Esophagus muscularis mucosa (tissue), 4 donors: ENCODE data around the gene FGF13. TPM values are rescaled to one million over a fixed set of nuclear protein-coding genes. Genes with fewer than 3 reads are reported as not detected.
A peak's percentile ranks its signal among the peaks of the same experiment; 100 is the strongest.

ENCODE experiments used
- DNase-seq: peaks from one replicate; pipeline ENCODE4 v3.0.0-alpha.2; 2017; ENCODE audit errors: extremely low spot score
- H3K27ac ChIP-seq, 4 donors: fragments of 200-600 bp; sonication (generic); replicated peaks in 1 of 4; 1 replicate in 3 of 4; 2 replicates in 1 of 4; pipeline ENCODE4 v1.5.1; 2016 to 2019; ENCODE audit warnings: mild to moderate bottlenecking in 1 of 4
- H3K27me3 ChIP-seq, 4 donors: fragments of 200-600 bp; sonication (generic); one replicate each; pipeline versions ENCODE4 v1.5.1 to v1.6.0; 2016 to 2019
- H3K36me3 ChIP-seq, 4 donors: fragments of 200-600 bp; sonication (generic); one replicate each; pipeline ENCODE4 v1.5.1; 2016 to 2019
- H3K4me1 ChIP-seq, 4 donors: fragments of 200-600 bp; sonication (generic); one replicate each; pipeline ENCODE4 v1.5.1; 2016 to 2019
- H3K4me3 ChIP-seq, 4 donors: fragments of 200-600 bp; sonication (generic); 1 replicate in 2 of 4; 2 replicates in 2 of 4; pipeline ENCODE4 v1.5.1; 2016 to 2019; ENCODE audit warnings: mild to moderate bottlenecking in 4 of 4, moderate library complexity in 1 of 4
- H3K9me3 ChIP-seq, 4 donors: fragments of 200-600 bp; sonication (generic); 1 replicate in 3 of 4; 2 replicates in 1 of 4; pipeline ENCODE4 v1.5.1; 2016 to 2019
- EP300 ChIP-seq: sonication (generic); formaldehyde crosslinking; IDR thresholded peaks from one replicate; pipeline ENCODE4 v1.6.1; 2017; ENCODE audit warnings: antibody characterized with exemption
- POLR2A ChIP-seq: fragments of 450-650 bp; IDR thresholded peaks from one replicate; pipeline ENCODE4 v1.6.1; 2017; ENCODE audit warnings: antibody characterized with exemption, moderate library complexity, mild to moderate bottlenecking, low read depth
- POLR2AphosphoS5 ChIP-seq, 2 donors: sonication (generic); formaldehyde crosslinking; IDR thresholded peaks; one replicate each; pipeline ENCODE4 v1.6.1; 2017; ENCODE audit warnings: antibody characterized with exemption in 2 of 2
- WGBS: methylation state at CpG from one replicate; pipeline ENCODE4 v1.1.5; 2018; 5-methylcytosine and 5-hydroxymethylcytosine counted together
- intact Hi-C: fragments of 100-400 bp; cut with DNase I; formaldehyde crosslinking; loops from one replicate; pipeline ENCODE4 v1.15.1; 2023
- total RNA-seq, 4 donors: library from RNA; depleted of rRNA; stranded (reverse); fragments of >200 nt; gene quantifications; one replicate each; pipeline versions ENCODE4 v1.1.0 to v1.2.1, GENCODE V29; 2016
- TF ChIP-seq, protein P1 (sequence below), 3 experiments: fragments of 200-600 bp in 2 of 3; fragments of 450-650 bp in 1 of 3; sonication (generic) in 2 of 3; IDR thresholded peaks; one replicate each; pipeline ENCODE4 v1.5.1; 2017 to 2019; ENCODE audit warnings: antibody characterized with exemption in 3 of 3, mild to moderate bottlenecking in 2 of 3, moderate library complexity in 1 of 3

FGF13 gene
- total RNA-seq, 4 donors from 2014 or later: 8.3 to 14.4 (median 11.3) TPM

DNA sequence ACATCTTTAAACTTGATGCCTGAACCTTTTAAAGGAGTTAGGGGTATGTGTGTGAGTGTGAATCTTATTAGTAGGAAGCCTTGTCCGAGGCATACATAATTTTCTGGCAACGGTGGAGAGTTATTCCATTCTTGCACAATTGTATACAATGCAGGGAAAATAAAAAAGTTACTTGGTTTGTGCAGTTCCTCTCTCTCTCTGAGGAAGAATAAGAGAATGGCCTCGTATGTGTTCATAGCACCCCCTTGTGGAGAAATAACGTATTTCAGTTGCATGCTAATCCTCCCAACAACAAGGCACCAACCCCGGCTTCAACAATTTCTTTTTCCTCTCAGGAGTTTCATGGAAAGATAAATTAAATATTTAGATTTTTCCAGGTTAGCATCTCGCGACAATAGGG is 33.7 kb upstream of the FGF13 start:
- DNase-seq: no peak
- intact Hi-C loops: loop anchor here (5.0 kb wide), 3 partner anchors 448 to 618 kb away; no protein-coding TSS in a partner anchor
- no peak overlapping the region for H3K4me3 ChIP-seq
- TF ChIP-seq POLR2AphosphoS5 (IDR thresholded peaks at IDR 0.05) (no peak), EP300 (no peak), POLR2A (no peak)
- TF ChIP-seq, protein P1, sequence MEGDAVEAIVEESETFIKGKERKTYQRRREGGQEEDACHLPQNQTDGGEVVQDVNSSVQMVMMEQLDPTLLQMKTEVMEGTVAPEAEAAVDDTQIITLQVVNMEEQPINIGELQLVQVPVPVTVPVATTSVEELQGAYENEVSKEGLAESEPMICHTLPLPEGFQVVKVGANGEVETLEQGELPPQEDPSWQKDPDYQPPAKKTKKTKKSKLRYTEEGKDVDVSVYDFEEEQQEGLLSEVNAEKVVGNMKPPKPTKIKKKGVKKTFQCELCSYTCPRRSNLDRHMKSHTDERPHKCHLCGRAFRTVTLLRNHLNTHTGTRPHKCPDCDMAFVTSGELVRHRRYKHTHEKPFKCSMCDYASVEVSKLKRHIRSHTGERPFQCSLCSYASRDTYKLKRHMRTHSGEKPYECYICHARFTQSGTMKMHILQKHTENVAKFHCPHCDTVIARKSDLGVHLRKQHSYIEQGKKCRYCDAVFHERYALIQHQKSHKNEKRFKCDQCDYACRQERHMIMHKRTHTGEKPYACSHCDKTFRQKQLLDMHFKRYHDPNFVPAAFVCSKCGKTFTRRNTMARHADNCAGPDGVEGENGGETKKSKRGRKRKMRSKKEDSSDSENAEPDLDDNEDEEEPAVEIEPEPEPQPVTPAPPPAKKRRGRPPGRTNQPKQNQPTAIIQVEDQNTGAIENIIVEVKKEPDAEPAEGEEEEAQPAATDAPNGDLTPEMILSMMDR (IDR thresholded peaks at IDR 0.05): peak; percentile 71 to 82 (median 75)
- H3K9me3 ChIP-seq: no peaks in the 10 kb centered on the region
- no peak overlapping the region for H3K27ac ChIP-seq
- H3K27me3 ChIP-seq: no peaks in the 10 kb centered on the region
- H3K4me1 ChIP-seq: no peaks in the 10 kb centered on the region
- no peaks in the 10 kb centered on the region for H3K36me3 ChIP-seq
- WGBS: 4% methylated on average over 7 of the region's 7 CpGs

DNA sequence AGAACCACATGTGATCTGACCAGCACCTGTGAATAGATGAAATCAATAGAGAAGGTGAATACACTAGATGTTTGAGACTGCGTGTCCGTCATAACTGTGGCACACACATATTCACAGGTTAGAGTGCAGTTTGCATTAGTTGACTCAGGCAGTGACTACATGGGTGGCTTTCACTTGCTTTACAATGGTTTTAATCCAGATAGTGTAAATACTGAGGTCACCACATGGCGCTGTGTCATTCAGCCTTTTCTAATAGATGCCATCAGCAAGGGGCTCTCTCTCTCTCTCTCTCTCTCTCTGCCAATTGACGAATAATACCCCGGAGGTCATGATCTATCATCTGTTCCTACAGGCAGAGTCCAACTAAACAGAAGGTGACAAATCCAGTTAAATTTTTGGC is 30.7 kb upstream of the FGF13 start:
- WGBS: 80% methylated on average over 5 of the region's 5 CpGs
- TF ChIP-seq, protein P1 (IDR thresholded peaks at IDR 0.05): no peak
- TF ChIP-seq EP300 (no peak), POLR2A (no peak), POLR2AphosphoS5 (IDR thresholded peaks at IDR 0.05) (no peak)
- intact Hi-C loops: no loop called here
- Histone ChIP-seq H3K4me3 (no peak overlapping the region), H3K9me3 (no peaks in the 10 kb centered on the region), H3K27me3 (no peaks in the 10 kb centered on the region), H3K27ac (no peak overlapping the region), H3K36me3 (no peaks in the 10 kb centered on the region), H3K4me1 (no peaks in the 10 kb centered on the region)
- DNase-seq: no peak

DNA sequence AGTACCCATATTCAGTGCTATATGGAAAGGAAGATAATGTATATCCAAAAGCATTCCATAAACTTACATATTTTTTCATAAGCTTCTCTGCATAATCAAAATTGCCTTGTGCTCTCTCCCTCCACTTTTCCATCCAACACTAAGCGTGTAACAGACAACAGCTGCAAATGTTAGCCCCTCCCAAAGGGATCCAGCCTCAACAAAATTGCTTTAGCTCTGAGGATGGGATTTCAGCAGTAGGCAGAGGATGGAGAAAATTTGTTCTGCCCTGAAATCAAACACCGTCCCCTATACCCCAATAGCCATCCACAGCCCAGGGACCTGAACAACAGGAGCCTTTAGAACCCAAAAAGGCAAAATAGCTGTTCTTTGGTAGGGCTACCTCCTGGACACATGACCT is 28.8 kb upstream of the FGF13 start:
- intact Hi-C loops: no loop called here
- TF ChIP-seq POLR2AphosphoS5 (IDR thresholded peaks at IDR 0.05) (no peak), POLR2A (no peak)
- TF ChIP-seq, protein P1 (IDR thresholded peaks at IDR 0.05): no peak

DNA sequence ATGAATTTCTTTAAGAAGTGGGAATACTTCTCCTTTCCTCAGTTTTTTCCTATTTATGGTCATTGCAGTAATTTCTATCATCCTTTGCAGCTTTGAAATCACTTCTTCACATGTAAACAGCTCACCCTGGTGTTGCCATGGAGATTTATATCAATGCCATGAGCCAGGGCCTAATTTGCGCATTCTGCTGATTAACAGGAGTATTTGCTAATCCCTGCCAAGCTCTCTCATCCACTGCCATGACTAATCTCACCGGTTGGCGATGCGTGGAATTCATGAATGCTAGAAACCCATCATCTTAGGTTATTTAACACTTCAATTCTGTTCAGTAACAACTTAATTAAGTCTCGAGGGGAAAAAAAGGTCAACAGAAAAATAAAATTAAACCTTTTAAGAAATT is 11.8 kb upstream of the FGF13 start:
- intact Hi-C loops: no loop called here

More for the DNA sequence above, 28.8 kb upstream of the FGF13 start:
- no peaks in the 10 kb centered on the region for H3K4me1 ChIP-seq
- no peaks in the 10 kb centered on the region for H3K9me3 ChIP-seq
- no peak for DNase-seq
- H3K36me3 ChIP-seq: no peaks in the 10 kb centered on the region
- H3K4me3 ChIP-seq: no peak overlapping the region
- WGBS: 55% methylated on average over 2 of the region's 2 CpGs
- H3K27ac ChIP-seq: no peak overlapping the region
- no peaks in the 10 kb centered on the region for H3K27me3 ChIP-seq

More for the DNA sequence above, 11.8 kb upstream of the FGF13 start:
- H3K4me3 ChIP-seq: no peak overlapping the region
- H3K36me3 ChIP-seq: no peaks in the 10 kb centered on the region
- no peak overlapping the region for H3K27ac ChIP-seq
- H3K4me1 ChIP-seq: peaks cover 0 to 14% (median 0%) of the 10 kb centered on the region in 4 donors
- TF ChIP-seq POLR2AphosphoS5 (IDR thresholded peaks at IDR 0.05): no peak
- no peak for TF ChIP-seq EP300
- no peak for TF ChIP-seq POLR2A
- TF ChIP-seq, protein P1 (IDR thresholded peaks at IDR 0.05): no peak
- peaks cover 0 to 3% (median 0%) of the 10 kb centered on the region in 4 donors for H3K27me3 ChIP-seq
- no peak for DNase-seq
- no peaks in the 10 kb centered on the region for H3K9me3 ChIP-seq
- WGBS: 81% methylated on average over 5 of the region's 5 CpGs
